AG04450 (cell line): ENCODE measurements around the gene GOLGA6C. TPM values are rescaled to one million over a fixed set of nuclear protein-coding genes. Genes with fewer than 3 reads are reported as not detected.
"Not testable (repeated sequence)": the region's sequence is repeated elsewhere in the genome, so short reads cannot be mapped to it uniquely, and the experiment has no call there.

Experiments used
- CTCF ChIA-PET: fragments of 300-600, 350-600 bp; formaldehyde crosslinking; extraction: SDS; loops from one replicate; lab custom pipeline; 2022; ENCODE audit warnings: antibody characterized with exemption, inconsistent platforms; lab: Charles Lee
- POLR2A ChIA-PET: fragments of 350-600 bp; formaldehyde crosslinking; extraction: SDS; loops from one replicate; lab custom pipeline; 2021; ENCODE audit warnings: antibody characterized with exemption, inconsistent platforms; lab: Yijun Ruan, JAX
- DNase-seq: peaks from one replicate; pipeline ENCODE4 v3.0.0-alpha.2; 2011; ENCODE audit warnings: low read depth, low spot score
- H3K27ac ChIP-seq: one replicate; pipeline ENCODE4 v1.5.1; 2012; ENCODE audit warnings: low read depth, low read length, control low read depth
- H3K27me3 ChIP-seq: one replicate; pipeline ENCODE4 v1.6.0; 2012; ENCODE audit warnings: low read length; ENCODE audit not compliant: control insufficient read depth, insufficient read depth
- H3K4me3 ChIP-seq: 2 replicates; pipeline ENCODE4 v1.5.1; 2011; ENCODE audit warnings: mild to moderate bottlenecking, low read depth, low read length, control low read depth
- H3K9me3 ChIP-seq: 2 replicates; pipeline ENCODE4 v1.5.1; 2012; ENCODE audit warnings: low read length; ENCODE audit not compliant: control insufficient read depth, insufficient read depth
- polyA plus RNA-seq: library from polyadenylated mRNA; depleted of rRNA; stranded (reverse); fragments of >200 nt; gene quantifications from 2 replicates; pipeline ENCODE4 v1.2.3, GENCODE V29; 2011
- TF ChIP-seq, protein P1 (sequence below): IDR thresholded peaks from 2 replicates; pipeline ENCODE4 v1.5.1; 2011; ENCODE audit warnings: low read depth, low read length, control low read depth, inconsistent platforms

Gene GOLGA6C
- polyA plus RNA-seq, 1 experiment: not detected

GRCh38 chr15:75215107-75216004 lies 42.8 kb upstream of the GOLGA6C start:
- ChIA-PET POLR2A (interaction anchor here (0.7 to 1.4 kb wide), 2 partner anchors 11 to 172 kb away, joined by 3 to 4 read pairs; no protein-coding TSS in a partner anchor), CTCF (interaction anchor here (0.6 to 1.1 kb wide), 3 partner anchors 11 to 246 kb away, joined by 4 to 5 read pairs (median 4); partner anchors contain the start of gene C15orf39)
- H3K9me3 ChIP-seq: no peaks in the 10 kb centered on the region

DNA sequence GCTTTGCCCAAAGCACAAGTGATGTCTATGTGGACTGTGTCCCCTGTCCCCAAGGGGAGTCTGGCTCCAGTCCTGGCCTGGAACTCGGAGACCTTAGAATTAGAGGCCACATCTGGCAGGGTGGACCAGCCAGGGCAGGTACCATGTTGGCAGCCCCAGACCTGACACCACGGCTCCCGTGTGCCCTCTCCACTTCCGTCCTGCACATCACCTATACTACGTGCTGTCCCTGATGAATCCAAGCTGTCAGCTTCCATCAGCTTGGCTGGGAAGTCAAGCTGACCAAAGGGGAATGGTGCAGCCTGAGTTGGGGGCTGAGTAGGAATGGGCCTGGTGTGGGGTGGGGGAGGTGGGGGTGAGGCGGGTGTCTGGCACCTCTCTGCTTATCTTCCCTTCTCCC lies 41.1 kb upstream of the GOLGA6C start:
- no peak overlapping the region for H3K4me3 ChIP-seq
- POLR2A ChIA-PET: interaction anchor here (1.4 kb wide), 1 partner anchor 173 kb away, joined by 4 read pairs; no protein-coding TSS in a partner anchor

More at GRCh38 chr15:75215107-75216004, 42.8 kb upstream of the GOLGA6C start:
- H3K27ac ChIP-seq: no peak overlapping the region
- DNase-seq: no peak
- H3K27me3 ChIP-seq: no peaks in the 10 kb centered on the region
- H3K4me3 ChIP-seq: no peak overlapping the region
- TF ChIP-seq, protein P1, sequence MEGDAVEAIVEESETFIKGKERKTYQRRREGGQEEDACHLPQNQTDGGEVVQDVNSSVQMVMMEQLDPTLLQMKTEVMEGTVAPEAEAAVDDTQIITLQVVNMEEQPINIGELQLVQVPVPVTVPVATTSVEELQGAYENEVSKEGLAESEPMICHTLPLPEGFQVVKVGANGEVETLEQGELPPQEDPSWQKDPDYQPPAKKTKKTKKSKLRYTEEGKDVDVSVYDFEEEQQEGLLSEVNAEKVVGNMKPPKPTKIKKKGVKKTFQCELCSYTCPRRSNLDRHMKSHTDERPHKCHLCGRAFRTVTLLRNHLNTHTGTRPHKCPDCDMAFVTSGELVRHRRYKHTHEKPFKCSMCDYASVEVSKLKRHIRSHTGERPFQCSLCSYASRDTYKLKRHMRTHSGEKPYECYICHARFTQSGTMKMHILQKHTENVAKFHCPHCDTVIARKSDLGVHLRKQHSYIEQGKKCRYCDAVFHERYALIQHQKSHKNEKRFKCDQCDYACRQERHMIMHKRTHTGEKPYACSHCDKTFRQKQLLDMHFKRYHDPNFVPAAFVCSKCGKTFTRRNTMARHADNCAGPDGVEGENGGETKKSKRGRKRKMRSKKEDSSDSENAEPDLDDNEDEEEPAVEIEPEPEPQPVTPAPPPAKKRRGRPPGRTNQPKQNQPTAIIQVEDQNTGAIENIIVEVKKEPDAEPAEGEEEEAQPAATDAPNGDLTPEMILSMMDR: no peak

GRCh38 chr15:75217574-75217973 lies 40.6 kb upstream of the GOLGA6C start:
- H3K4me3 ChIP-seq, POLR2A ChIA-PET, H3K9me3 ChIP-seq, DNase-seq, H3K27me3 ChIP-seq, H3K27ac ChIP-seq, CTCF ChIA-PET: not testable (repeated sequence)

More for the DNA sequence above, 41.1 kb upstream of the GOLGA6C start:
- Histone ChIP-seq H3K9me3 (no peaks in the 10 kb centered on the region), H3K27ac (no peak overlapping the region), H3K27me3 (peaks cover 4% of the 10 kb centered on the region)
- no peak for DNase-seq
- TF ChIP-seq, protein P1: no peak
- CTCF ChIA-PET: no interaction called here

DNA sequence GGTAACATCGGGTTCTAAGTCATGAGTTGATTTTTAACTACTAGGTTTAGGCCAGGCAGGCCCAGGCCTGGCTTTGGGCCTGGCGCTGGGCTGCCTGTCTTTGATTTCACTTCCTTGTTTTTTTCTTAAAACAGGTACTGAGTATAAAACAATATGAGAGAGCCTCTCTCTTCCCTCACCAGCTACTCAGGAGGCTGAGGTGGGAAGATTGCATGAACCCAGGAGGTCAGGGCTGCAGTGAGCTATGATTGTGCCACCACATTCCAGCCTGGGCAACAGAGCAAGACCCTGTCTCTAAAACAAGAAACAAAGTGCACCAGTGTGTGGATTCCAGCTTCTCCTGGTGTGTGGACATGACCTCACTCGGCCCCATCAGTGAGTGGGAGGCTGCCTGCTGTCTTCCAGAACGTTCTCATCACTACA lies 38.6 kb upstream of the GOLGA6C start:
- CTCF ChIA-PET, H3K4me3 ChIP-seq: not testable (repeated sequence)
- POLR2A ChIA-PET: interaction anchor here (0.6 kb wide), 1 partner anchor 80 kb away, joined by 3 read pairs; no protein-coding TSS in a partner anchor

GRCh38 chr15:75223688-75224087 lies 34.4 kb upstream of the GOLGA6C start:
- H3K9me3 ChIP-seq: no peaks in the 10 kb centered on the region
- no peak overlapping the region for H3K27ac ChIP-seq
- ChIA-PET CTCF (no interaction called here), POLR2A (no interaction called here)
- peaks cover 21% of the 10 kb centered on the region for H3K27me3 ChIP-seq
- TF ChIP-seq, protein P1: no peak
- no peak for DNase-seq
- H3K4me3 ChIP-seq: no peak overlapping the region

More for the DNA sequence above, 38.6 kb upstream of the GOLGA6C start:
- H3K27ac ChIP-seq, H3K9me3 ChIP-seq, H3K27me3 ChIP-seq, DNase-seq: not testable (repeated sequence)

DNA sequence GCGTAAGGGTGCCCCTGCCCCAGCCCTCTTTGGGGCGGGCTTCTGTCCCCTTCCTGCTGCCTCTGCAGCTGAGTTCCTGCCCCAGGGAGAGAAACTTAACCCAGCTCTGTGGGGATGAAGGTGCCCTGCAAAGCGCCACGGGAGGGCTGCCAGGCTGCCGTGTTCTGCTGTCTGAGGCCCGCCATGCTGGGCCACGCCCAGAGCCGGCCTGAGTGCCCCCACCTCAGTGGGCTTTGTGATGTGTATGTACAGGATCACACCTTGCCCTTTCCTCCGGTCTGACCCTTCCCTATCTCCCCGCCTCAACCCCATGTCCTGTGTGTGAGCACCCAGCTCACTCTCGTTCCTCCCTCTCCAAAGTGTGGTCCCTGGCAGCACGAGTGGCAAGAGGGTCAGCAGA lies 33.9 kb upstream of the GOLGA6C start:
- no peak for DNase-seq
- TF ChIP-seq, protein P1: no peak
- CTCF ChIA-PET: no interaction called here
- H3K4me3 ChIP-seq: no peak overlapping the region
- POLR2A ChIA-PET: no interaction called here
- H3K9me3 ChIP-seq: no peaks in the 10 kb centered on the region
- no peak overlapping the region for H3K27ac ChIP-seq
- H3K27me3 ChIP-seq: peaks cover 25% of the 10 kb centered on the region

DNA sequence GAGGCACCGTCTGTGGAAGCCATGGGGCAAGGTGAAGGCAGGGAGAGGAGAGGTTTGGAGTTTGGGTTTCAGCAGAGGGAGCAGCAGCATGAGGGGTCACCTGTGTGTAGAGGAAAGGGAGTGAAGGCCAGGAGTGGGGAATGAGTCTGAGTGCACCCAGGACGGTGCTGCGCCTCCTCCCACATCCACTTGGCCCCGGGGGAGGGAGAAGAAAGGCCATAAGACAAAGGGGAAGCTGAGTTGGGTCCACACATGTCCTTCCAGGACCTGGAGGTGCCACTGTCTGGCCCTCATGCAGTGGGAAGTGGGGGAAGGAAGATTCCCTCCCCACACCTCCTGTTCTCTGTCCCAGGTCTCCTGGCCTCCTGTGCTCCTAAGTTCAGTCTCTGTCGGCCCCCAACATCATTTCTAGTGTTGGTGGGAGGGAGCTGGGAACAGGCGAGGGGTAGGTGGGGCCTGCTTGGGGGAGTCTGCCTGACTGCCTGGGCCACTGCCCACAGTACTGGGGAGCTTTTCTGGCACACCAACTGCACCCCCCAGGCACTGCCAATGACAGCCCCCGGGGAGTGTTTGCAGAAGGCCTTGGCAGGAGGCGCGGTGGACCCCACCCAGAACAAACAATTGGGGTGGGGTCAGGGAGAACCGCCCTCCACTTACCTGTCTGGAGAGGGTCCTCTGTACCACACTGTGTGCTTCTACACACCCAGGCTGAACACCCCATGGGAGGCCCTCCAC lies 32.9 kb upstream of the GOLGA6C start:
- H3K4me3 ChIP-seq, CTCF ChIA-PET, DNase-seq, POLR2A ChIA-PET, H3K27ac ChIP-seq, H3K9me3 ChIP-seq: not testable (repeated sequence)
- peaks cover 27% of the 10 kb centered on the region for H3K27me3 ChIP-seq
